Sciatic nerve (tissue), 1 donor: ENCODE measurements around the gene ABLIM3. TPM values are rescaled to one million over a fixed set of nuclear protein-coding genes. Genes with fewer than 3 reads are reported as not detected.

Experiments
- total RNA-seq: library from RNA; stranded (reverse); fragmentation: NEBNext Ultra II Directional; extraction: Animal tissue kit (Norgen Biotek cat#: 25700); gene quantifications from one replicate; pipeline ENCODE4 v1.2.1, GENCODE V29; 2021
- donor health status: DM: no; HTN: no; CAD: no.

ABLIM3 gene
- total RNA-seq, 1 donor from 2014 or later, result 67.6 TPM

Other genes starting within 250 kb of the ABLIM3 start
- 59.1 TPM for gene SH3TC2, start 78.4 kb upstream of the ABLIM3 start, total RNA-seq
- 54.8 TPM for gene AFAP1L1, start 130.4 kb downstream of the ABLIM3 start, total RNA-seq
- 21.6 TPM for gene GRPEL2, start 204.0 kb downstream of the ABLIM3 start, total RNA-seq
- 10.8 TPM for gene PCYOX1L, start 216.6 kb downstream of the ABLIM3 start, total RNA-seq
- 51.7 TPM for gene IL17B, start 237.8 kb downstream of the ABLIM3 start, total RNA-seq